Amniotic epithelial cell (primary cell): ENCODE measurements around the gene CCDC157.

Experiments used
- DNase-seq: peaks from one replicate; pipeline ENCODE4 v3.0.0-alpha.2; 2010; ENCODE audit warnings: low read depth

The CCDC157 gene

DNA sequence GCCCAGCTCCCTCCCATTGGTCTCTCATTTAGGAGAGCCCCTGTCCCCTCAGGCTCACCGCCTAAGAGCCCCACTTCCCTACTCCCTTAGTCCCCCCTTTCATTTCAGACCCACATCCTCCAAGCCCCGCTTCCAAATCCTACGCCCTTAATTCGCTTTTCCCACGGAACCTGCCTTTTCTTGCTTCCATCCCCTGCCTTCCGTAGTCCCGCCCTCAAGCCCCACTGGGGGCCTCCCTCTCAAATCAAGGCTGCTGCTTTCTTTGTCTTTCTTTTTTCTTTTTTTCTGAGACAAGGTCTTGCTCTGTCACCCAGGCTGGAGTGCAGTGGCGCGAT is 396 bp downstream of the CCDC157 start:
- no peak for DNase-seq

DNA sequence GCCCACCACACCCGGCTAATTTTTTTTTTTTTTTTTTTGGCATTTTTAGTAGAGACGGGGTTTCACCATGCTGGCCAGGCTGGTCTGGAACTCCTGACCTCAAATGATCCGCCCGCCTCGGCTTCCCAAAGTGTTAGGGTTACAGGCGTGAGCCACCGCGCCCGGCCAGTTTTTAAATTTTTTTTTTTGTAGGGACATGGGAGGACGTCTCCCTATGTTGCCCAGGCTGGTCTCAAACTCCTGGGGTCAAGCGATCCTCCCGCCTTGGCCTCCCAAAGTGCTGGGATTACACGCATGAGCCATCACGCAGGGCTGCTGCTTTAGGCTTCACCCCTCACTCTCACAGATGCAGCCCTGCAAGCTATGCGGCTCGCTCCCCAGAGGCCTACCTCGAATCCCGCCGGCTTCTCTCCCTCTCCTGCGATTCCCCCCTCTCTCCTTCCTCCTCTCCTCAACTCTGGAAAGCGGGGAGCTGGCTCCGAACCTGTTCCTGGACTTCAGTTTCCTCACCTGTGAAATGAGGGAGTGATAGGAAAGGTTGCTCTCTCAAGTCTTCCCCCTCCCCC is 926 bp downstream of the CCDC157 start:
- DNase-seq, result no peak

DNA sequence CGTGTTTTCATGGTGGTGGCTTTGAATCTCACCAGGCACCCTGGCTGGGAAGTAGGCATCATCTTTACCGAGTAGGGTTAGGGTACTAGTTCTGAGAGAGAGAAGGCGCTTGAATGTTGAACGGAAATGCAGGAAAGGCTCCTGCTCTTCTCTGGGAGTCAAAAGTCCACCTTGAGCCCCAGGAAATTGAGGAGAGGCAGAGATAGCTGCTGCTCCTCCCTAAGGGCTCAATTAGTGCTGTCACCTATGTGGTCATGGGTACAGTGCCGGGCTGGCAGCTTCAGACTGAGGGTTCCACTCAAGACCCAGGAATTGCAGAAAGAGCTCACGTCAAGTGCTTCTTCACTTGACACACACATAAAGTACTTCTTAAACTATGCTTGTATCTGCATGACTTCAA is 1.7 kb downstream of the CCDC157 start:
- no peak for DNase-seq

DNA sequence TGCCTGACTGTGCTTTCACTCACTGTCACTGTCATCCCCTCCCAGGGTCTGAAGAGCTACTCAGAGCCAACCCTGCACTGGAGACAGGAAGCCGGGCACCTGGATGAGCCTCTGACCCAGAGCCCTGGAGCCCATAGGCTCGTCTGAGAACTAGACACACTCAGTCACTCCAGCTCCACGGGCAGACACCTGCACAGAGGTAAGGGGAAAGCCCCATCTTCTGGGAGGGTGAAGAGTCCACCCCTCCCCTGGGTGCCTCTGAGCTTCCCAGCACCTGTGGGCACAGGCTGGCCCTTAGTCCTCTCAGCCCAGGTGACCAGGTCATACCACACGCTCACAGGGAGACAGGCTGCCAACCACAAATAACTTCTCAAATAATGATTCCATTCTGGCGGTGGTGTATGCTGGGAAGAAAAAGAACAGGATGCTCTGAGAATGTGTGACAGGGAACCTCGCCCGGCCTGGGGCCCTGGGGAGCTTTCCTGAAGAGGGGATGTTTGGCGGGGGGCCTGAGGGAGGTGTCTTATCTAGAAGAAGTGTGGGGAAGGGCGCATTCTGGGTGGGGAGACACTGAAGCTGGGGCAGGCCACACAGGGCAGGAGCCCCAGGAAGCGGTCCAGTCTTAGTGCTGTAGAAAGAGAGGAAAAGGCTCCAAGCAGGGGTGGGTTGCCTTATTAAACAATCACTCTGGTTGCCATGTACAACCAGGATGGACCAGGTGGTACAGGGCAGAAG is 5.3 kb downstream of the CCDC157 start:
- DNase-seq, result no peak

DNA sequence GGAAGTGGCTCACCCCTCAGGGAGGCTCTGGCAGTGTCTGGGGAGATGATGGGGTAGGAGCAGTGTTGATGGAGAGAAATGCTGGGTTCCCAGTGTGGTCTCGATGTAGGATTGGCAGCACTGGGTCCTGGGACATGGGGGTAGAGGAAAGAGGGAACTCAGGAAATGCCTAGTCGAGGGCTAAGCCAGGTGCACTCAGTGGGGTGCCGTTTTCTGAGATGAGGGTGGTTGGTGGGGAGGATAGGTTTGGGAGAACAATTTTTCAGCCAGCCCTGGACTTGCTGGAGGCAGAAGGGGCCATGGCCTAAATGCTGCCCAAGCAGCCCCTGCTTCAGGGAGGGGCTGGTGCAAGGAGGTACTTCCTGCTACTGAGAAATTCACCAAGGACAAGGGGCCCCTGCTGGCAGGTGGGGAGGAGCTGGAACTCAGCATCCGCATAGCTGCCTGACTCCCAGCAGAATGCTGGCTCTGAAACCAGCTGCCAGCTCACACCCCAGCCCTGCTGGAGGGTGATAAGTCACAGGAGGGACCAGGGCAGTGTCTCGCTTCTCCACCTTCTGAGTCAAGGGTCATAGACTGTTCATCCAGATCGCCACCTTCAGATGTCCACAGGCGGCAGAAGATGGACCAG is 6.0 kb downstream of the CCDC157 start:
- no peak for DNase-seq

DNA sequence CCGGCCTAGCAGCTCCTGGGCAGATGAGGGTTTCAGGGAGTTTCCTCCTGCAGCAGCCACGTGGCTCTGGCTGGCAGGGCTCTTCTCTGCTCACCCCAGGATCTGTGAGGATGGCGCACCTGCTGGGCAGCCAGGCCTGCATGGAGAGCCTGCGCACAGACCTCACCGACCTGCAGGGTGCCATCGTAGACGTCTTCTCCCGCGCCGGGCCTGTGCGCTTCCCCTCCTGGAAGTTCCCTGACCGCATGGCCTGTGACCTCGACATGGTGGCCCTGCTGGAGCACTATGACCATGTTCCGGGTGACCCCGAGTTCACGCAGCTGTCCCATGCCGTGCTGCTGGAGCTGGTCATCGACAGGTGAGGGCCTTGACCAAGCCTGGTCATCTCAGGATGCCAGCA is 9.1 kb downstream of the CCDC157 start:
- DNase-seq, result no peak

DNA sequence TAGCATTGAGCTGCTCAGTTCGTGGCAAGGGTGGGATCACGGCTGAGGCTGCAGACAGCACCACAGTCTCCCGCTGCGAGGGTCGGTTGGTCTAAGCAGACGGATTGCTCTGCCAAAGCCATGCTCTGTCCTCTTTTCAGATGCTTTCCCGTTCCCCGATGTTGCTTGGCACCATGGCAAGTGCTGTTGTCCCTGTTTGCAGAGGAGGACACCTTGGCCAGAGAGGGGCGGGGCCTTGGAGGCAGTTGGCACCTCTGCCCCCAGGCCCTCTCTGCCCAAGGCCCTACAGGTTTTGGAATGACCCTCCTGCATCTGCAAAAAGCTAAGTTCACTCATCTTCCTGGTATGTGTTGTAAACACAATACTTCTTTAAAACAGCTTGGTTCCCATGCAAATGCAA is 11.6 kb downstream of the CCDC157 start:
- DNase-seq, result no peak

DNA sequence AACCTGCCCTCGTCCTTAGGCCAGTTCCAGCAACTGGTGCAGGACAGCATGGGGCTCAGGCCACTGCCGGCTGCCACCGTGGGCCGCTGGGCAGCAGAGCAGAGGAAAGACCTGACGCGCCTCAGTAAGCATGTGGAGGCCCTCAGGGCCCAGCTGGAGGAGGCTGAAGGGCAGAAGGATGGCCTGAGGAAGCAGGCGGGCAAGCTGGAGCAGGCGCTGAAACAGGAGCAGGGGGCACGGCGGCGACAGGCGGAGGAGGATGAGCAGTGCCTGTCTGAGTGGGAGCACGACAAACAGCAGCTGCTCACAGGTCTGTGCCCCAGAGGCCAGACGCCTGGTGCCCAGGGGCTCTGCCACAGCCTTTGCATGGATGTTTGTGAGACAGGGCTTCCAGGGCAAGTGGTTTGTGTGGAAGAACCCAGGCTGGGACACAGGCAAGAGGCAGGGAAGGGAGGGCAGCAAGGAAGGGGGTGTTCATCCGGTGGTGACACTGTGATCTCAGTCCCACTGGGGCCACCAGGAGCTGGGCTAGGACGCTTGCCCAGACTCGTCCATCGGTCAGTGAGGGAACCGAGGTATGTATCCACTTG is 13.9 kb downstream of the CCDC157 start:
- DNase-seq, result no peak

DNA sequence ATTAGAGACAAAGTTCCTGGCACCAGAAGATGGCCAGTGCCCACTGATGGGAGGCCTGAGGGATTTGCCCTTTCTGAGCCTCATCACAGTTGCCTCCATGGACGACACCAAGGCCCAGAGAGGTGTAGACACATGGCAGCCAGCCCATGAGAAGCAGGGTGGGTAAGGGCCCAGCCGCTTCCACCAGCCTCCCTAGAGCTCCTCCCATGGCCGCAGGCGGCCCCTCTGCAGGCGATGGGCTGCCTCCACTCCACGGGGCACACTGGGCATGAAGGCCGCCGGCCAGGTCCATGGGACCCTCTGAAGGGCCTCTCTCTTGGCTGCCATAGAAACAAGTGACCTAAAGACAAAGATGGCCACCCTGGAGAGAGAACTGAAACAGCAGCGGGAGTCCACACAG is 14.5 kb downstream of the CCDC157 start:
- DNase-seq, result no peak

DNA sequence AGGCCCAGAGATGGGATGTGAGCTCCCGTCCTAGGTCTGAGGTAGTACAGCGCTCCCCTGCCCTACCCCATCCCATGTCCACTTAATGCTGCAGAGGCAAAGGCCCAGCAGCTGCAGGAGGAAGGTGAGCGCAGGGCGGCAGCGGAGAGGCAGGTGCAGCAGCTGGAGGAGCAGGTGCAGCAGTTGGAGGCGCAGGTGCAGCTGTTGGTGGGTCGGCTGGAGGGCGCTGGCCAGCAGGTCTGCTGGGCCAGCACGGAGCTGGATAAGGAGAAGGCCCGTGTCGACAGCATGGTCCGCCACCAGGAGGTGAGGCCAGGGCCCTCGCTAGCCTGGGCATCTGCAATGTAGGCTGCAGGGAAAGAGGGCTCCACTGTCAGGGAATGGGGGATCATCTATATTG is 15.2 kb downstream of the CCDC157 start:
- DNase-seq, result no peak

DNA sequence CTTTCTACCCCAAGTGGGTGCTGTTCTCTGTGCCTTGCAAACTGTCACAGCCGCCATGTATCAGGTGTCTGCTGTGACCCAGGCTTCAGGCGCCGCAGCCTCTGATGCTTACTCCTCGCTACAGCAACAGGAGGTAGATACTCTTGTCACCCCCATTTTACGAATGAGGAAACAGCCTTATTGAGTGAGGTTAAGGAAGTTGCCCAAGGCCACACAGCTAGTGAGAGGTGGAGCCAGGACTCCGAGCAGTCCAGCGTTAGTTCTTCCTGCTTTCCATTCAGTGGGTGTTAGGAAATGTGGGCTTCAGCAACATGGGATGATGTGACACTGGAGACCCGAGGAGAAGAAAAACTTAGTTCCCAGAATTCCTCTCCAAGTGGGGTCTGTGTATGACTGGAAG is 16.1 kb downstream of the CCDC157 start:
- DNase-seq, result no peak

DNA sequence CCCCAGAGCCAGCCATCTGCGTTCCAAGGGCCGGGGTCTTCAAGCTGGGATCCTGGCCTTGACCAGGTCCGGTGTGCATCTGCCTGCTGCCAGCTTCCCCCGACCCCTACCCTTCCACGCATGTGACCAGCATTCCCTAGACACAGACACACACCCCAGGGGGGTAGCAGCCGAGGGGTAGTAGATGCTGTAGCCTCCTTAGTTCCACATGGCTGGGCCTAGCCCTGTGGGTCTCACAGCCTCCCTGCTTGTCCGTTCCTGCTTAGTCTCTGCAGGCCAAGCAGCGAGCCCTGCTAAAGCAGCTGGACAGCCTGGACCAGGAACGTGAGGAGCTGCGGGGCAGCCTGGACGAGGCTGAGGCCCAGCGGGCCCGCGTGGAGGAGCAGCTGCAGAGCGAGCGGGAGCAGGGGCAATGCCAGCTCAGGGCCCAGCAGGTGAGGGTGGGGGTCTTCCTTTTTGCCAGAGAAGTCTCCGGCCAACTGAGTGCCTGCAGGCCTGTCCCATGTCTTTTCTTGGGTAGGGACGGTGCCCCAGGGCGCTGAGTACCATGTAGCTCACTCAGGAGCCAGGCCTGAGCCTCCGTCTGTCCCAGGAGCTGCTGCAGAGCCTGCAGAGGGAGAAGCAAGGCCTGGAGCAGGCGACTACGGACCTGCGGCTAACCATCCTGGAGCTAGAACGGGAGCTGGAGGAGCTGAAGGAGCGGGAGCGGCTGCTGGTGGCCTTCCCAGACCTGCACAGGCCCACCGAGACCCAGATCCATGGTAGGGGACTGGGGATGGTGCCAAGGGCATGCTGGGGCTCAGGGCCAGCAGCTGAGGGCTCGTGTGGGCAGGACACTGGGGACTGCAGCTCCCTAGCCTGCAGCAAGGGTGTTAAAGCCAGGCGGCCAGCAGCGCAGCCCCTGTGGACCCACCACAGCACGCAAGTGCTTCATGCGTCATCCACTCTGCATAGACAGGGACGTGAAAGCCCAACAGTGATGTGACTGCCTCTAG is 16.8 kb downstream of the CCDC157 start:
- no peak for DNase-seq

DNA sequence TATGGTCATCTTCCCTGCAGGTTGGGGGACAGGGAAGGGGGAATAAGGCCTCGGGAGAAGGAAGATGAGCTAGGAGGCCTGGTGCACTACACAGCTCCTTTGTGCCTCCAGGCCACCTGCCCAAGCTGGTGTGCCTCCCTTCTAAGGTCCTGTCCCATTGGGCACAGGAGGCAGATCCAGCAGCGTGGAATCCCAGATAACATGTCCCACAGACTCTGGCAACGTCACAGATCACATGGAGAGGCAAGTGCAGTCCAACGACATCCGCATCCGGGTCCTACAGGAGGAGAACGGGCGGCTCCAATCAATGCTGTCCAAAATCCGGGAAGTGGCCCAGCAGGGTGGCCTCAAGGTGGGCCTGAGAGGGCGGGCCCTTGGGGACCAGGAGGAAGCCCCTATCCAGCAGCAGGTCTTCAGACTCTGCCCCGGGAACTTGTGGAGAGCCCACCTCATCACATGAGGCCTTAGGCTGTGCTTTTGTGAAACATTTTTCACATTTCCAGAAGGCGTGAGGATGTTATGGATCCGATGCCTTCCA is 18.6 kb downstream of the CCDC157 start:
- DNase-seq, result no peak

DNA sequence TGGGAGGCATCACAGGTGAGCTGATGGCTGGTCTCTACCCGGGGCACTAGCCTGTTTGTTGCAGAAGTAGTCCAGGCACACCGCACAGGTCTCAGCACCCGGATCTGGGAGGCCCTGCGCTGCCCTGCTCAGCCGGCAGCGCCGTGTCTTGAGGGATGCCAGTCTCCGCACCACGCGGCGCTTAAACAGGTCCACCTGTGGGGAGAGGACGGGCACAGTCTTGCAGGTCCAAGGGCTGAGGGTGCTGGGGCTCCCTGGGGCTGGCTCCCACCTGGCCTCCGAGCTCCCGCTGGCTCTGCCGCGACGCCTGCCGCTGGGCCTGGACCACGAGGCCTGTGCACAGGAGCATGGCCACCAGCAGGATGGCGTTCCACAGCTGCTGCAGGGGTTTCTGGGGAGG is 23.2 kb downstream of the CCDC157 start:
- DNase-seq, result no peak

DNA sequence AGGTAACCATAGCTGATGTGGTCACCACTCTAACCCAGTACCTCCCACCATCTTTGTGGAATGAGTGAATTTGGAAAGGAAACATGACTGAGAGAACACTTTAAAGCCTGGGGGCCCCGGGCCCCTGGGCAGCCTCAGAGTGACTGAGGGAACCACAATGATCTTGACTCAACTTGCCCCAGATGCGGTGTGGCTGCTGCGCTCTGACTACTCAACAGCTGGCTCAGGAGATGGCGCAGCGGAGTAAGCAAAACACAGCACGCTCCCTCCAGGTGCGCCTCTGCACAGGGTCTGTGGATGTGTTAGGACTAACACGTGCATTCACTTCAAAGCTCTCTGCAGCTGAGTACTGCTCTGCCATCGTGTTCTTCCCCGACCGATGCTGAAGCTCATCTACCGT is 24.5 kb downstream of the CCDC157 start:
- no peak for DNase-seq

DNA sequence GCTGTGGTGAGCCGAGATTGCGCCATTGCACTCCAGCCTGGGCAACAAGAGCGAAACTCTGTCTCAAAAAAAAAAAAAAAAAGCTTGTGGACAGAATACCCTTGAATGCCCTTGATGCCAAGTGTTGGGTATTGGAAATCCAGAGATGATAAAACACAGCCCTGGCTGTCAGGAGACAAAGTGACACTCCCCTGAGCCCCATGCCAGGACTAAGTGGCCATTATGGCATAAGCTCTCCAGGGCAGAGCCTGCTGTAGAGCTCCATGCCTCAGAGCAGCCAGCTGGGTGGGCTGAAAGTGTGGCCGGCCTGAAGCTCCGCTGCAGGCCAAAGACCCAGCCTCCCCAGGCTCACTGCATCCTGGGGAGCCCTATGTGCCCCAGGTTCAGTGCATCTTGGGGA is 25.5 kb downstream of the CCDC157 start:
- no peak for DNase-seq

DNA sequence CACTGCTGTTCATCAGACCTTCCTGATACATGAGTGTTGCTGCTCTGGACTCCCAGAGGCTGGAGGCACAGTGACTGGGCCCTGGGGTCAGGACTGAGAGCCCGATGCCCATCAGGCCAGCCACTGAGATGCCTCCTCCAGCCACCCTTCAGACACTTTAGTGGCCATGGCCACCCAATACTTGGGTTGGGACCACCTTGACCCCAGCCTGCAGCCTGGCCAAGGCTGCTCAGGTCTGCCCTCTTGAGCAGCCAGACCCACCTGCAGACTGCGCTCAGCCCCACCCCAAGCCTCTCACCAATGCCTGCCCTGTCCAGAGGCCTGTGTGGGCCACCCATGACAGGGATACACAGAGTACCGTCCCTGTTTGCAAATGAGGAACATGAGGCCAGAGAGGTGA is 26.3 kb downstream of the CCDC157 start:
- DNase-seq, result no peak

DNA sequence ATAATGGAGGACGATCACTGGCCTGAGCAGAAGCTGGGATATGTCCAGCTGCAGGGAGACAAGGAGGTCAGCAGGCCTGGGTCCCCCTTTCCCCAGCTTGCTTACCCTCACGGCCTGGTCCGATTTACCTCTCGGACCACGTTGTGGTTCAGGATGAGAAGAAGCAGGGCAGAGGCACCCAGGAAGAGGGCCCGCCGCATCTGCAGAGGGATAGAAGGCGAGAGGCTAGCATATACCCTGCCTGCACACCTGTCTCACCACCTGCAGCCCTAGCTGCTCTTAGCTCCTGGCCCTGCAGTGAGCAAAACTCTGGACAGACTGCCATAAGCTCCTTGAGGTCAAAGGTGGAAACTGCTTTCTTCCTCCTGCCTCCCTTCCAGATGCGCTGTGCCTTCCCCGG is 29.1 kb downstream of the CCDC157 start:
- DNase-seq, result no peak

DNA sequence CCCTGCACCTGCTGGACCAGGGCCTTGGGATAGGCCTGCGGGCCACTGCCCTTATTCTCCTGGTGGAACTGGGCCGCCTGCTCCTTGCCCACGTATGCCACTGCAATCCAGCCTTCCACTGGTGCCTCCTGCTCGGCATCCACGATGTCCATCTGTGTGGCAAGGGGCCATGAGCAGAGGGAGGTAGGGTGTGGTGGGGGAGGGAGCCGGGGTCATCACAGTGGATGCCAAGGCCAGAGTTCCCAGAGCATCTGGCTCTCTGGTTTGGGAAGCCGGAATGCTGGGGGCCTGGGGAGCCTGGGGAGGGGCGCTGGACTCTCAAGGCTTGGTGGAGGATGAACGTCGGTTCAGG is 29.8 kb downstream of the CCDC157 start:
- DNase-seq, result no peak

DNA sequence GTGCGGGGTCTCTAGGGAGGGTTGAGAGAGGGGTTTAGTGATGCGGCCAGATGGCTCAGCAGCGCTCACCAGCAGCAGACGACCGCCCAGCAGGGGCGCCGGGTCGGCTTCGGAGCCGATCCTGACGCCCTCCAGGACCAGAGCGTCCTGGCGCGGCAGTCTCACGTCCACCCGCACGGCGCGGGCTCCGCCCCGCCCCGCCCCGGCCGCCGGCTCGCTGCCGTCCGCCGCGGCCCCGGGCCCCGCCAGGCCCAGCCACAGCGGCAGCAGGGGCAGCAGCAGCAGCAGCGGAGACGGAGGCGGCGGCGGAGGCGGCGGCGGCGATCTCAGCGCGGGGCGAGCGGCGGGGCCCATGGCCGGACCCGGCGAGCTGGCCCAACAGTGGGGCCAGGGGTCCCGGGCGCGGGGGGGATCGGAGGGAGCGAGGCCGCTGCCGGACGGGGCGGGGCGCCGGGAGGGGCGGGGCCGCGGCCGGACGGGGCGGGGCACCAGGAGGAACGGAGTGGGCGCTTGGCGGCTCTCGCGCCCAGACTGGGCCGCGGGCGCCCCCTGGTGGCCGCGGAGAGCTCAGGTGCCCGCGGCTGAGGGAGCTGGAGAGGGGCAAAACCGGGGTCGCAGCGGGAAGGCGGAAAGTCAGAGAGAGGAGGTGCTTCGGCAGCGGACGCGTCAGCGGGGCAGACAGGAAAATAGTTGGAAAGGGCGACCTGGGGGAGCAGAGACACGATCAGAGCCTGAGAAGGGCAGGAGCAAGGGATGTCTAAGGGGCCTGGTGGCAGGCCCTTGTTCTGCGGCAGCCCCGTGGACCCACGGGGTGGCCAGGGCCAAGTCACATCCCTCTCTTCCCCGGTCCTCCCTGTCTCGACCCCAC is 30.4 kb downstream of the CCDC157 start, which contains the start of gene RNF215:
TSS of gene RNF215 (minus strand) at position 452 of the 868 bp plus-strand sequence. CDS start at position 354, 98 bp downstream.
- peak; percentile 41 for DNase-seq
